Posterior vena cava (tissue), 2 donors: ENCODE measurements around the gene WWOX. TPM values are rescaled to one million over a fixed set of nuclear protein-coding genes. Genes with fewer than 3 reads are reported as not detected.

Experiments used
- DNase-seq: peaks from one replicate; pipeline ENCODE4 v3.0.0-alpha.2; 2020; ENCODE audit warnings: low spot score
- intact Hi-C, 2 donors: fragments of 100-400 bp; cut with DNase I; formaldehyde crosslinking; loops; one replicate each; pipeline versions ENCODE4 v1.14.1 to v1.14.2; 2022 to 2023
- total RNA-seq, 2 donors: library from RNA; stranded (reverse); fragmentation: NEBNext Ultra II Directional; extraction: Animal tissue kit (Norgen Biotek cat#: 25700); gene quantifications; one replicate each; pipeline ENCODE4 v1.2.1, GENCODE V29; 2021
- donor health status: DM: yes; HTN: yes; CAD: no.
- donor health status: DM: yes; HTN: yes; CAD: no.

The WWOX gene
- total RNA-seq, 2 donors from 2014 or later: 12.5 to 16.9 TPM

GRCh38 chr16:78729687-78730086 is 630.2 kb downstream of the WWOX start:
- DNase-seq: no peak
- intact Hi-C loops: no loop called here

GRCh38 chr16:78731785-78732184 is 632.3 kb downstream of the WWOX start:
- DNase-seq: no peak
- intact Hi-C loops: no loop called here

GRCh38 chr16:78732696-78733095 is 633.2 kb downstream of the WWOX start:
- intact Hi-C loops: no loop called here

GRCh38 chr16:78735337-78735736 is 635.9 kb downstream of the WWOX start:
- no peak for DNase-seq
- intact Hi-C loops: no loop called here

More at GRCh38 chr16:78732696-78733095, 633.2 kb downstream of the WWOX start:
- DNase-seq: no peak

GRCh38 chr16:78737630-78738029 is 638.2 kb downstream of the WWOX start:
- intact Hi-C loops: no loop called here
- no peak for DNase-seq

GRCh38 chr16:78738557-78738956 is 639.1 kb downstream of the WWOX start:
- intact Hi-C loops: no loop called here
- DNase-seq: no peak

- DNase-seq: no peak
- intact Hi-C loops: no loop called here
These were observed 640.8 kb downstream of the WWOX start for GRCh38 chr16:78740269-78740668.

GRCh38 chr16:78742501-78743283 is 643.2 kb downstream of the WWOX start:
- intact Hi-C loops: no loop called here
- DNase-seq: no peak

GRCh38 chr16:78743556-78743955 is 644.1 kb downstream of the WWOX start:
- intact Hi-C loops: no loop called here
- DNase-seq: no peak

GRCh38 chr16:78744099-78744498 is 644.6 kb downstream of the WWOX start:
- intact Hi-C loops: no loop called here
- DNase-seq: no peak

GRCh38 chr16:78744796-78745107 is 645.3 kb downstream of the WWOX start:
- DNase-seq: no peak
- intact Hi-C loops: no loop called here

- intact Hi-C loops: no loop called here
- no peak for DNase-seq
These were observed 645.9 kb downstream of the WWOX start for GRCh38 chr16:78745108-78746019.

- DNase-seq: no peak
- intact Hi-C loops: no loop called here
These were observed 647.3 kb downstream of the WWOX start for GRCh38 chr16:78746718-78747117.

- intact Hi-C loops: no loop called here
- no peak for DNase-seq
These were observed 648.9 kb downstream of the WWOX start for GRCh38 chr16:78748220-78748929.

GRCh38 chr16:78749745-78750268 is 650.4 kb downstream of the WWOX start:
- DNase-seq: no peak
- intact Hi-C loops: no loop called here

- DNase-seq: no peak
- intact Hi-C loops: no loop called here
These were observed 651.2 kb downstream of the WWOX start for GRCh38 chr16:78750611-78751010.

- intact Hi-C loops: no loop called here
- DNase-seq: no peak
These were observed 652.1 kb downstream of the WWOX start for GRCh38 chr16:78751601-78752000.

- no peak for DNase-seq
- intact Hi-C loops: no loop called here
These were observed 655.3 kb downstream of the WWOX start for GRCh38 chr16:78754713-78755112.

- DNase-seq: no peak
- intact Hi-C loops: no loop called here
These were observed 656.6 kb downstream of the WWOX start for GRCh38 chr16:78755751-78756661.
